NCI-H2029 treated with DMSO at 0.1 percent for 48 hours (cell line): ENCODE data around the gene AHDC1.
"Not testable (repeated sequence)": the region's sequence is repeated elsewhere in the genome, so short reads cannot be mapped to it uniquely, and the experiment has no call there.

Experiments
- DNase-seq: peaks from one replicate; lab custom pipeline; 2025; lab: John Stamatoyannopoulos, UW

AHDC1 gene

GRCh38 chr1:27564710-27565649 lies 39.0 kb downstream of the AHDC1 start:
- DNase-seq: no peak

GRCh38 chr1:27563591-27564471 lies 40.1 kb downstream of the AHDC1 start:
- DNase-seq: no peak

GRCh38 chr1:27563341-27563590 lies 40.7 kb downstream of the AHDC1 start:
- DNase-seq: no peak

- DNase-seq: no peak
These were observed 41.2 kb downstream of the AHDC1 start for GRCh38 chr1:27562534-27563340.

- DNase-seq: no peak
These were observed 41.9 kb downstream of the AHDC1 start for GRCh38 chr1:27562021-27562420.

- no peak for DNase-seq
These were observed 42.6 kb downstream of the AHDC1 start for GRCh38 chr1:27561124-27561899.

GRCh38 chr1:27560268-27561123 lies 43.4 kb downstream of the AHDC1 start:
- no peak for DNase-seq

- no peak for DNase-seq
These were observed 44.4 kb downstream of the AHDC1 start for GRCh38 chr1:27559466-27560030.

GRCh38 chr1:27557596-27558340 lies 46.2 kb downstream of the AHDC1 start:
- no peak for DNase-seq

GRCh38 chr1:27556781-27557595 lies 47.0 kb downstream of the AHDC1 start:
- DNase-seq: peak; percentile 26

GRCh38 chr1:27556435-27556780 lies 47.5 kb downstream of the AHDC1 start:
- DNase-seq: no peak

- no peak for DNase-seq
These were observed 48.1 kb downstream of the AHDC1 start for GRCh38 chr1:27555700-27556424.

- no peak for DNase-seq
These were observed 48.9 kb downstream of the AHDC1 start for GRCh38 chr1:27554759-27555699.

GRCh38 chr1:27554293-27554692 lies 49.7 kb downstream of the AHDC1 start:
- no peak for DNase-seq

GRCh38 chr1:27553823-27554222 lies 50.1 kb downstream of the AHDC1 start:
- DNase-seq: not testable (repeated sequence)

GRCh38 chr1:27552911-27553420 lies 51.0 kb downstream of the AHDC1 start:
- no peak for DNase-seq

GRCh38 chr1:27551953-27552312 lies 52.0 kb downstream of the AHDC1 start:
- DNase-seq: no peak
